Coronary artery (tissue), 2 donors: Measurements from ENCODE around the gene COX14.

ENCODE experiments used
- DNase-seq: peaks from one replicate; pipeline ENCODE4 v3.0.0-alpha.2; 2017; ENCODE audit warnings: low spot score
- H3K27ac ChIP-seq, 2 donors: fragments of 200-600 bp; sonication (generic); one replicate each; pipeline ENCODE4 v1.5.1; 2016 to 2019
- H3K4me3 ChIP-seq: fragments of 200-600 bp; sonication (generic); 2 replicates; pipeline ENCODE4 v1.5.1; 2016; ENCODE audit warnings: mild to moderate bottlenecking, moderate library complexity
- TF ChIP-seq, protein P1 (sequence below): fragments of 200-600 bp; sonication (generic); IDR thresholded peaks from one replicate; pipeline ENCODE4 v1.5.1; 2019; ENCODE audit warnings: antibody characterized with exemption

COX14 gene

DNA sequence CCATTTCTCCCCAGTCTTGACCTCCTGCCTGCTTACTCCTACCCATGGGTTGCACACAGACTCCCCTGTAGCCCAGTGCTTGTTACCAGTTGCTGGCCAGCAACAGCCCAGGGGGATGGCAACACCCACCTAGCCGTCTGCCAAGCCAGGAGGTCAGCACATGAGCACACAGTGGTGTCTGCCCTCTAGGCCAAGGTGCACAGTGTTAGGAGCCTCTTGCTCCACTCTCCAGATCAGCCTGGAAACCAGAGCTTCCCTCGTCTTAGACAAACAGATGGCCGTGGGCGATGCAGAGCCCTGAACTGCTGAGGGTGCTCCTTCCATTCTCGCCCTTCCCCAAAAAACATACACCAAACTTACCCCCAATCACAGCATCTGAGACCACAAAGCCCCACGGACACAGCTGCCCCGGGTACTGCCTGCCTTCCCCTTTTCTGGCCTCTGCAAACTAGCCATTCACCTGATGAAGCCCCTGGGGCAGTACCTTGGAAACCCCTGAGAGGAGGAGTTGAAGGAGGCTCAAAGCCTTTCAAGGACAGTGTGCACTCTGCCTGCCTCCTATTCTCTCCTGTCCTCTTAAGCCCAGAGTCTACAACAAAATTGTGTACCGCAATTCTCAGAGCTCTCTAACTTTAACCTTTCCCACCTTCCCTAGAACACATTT is 9.3 kb upstream of the COX14 start:
- Histone ChIP-seq H3K27ac (peak overlapping the region in 1 of 2 donors; percentile 25), H3K4me3 (no peak overlapping the region)
- no peak for DNase-seq
- TF ChIP-seq, protein P1, sequence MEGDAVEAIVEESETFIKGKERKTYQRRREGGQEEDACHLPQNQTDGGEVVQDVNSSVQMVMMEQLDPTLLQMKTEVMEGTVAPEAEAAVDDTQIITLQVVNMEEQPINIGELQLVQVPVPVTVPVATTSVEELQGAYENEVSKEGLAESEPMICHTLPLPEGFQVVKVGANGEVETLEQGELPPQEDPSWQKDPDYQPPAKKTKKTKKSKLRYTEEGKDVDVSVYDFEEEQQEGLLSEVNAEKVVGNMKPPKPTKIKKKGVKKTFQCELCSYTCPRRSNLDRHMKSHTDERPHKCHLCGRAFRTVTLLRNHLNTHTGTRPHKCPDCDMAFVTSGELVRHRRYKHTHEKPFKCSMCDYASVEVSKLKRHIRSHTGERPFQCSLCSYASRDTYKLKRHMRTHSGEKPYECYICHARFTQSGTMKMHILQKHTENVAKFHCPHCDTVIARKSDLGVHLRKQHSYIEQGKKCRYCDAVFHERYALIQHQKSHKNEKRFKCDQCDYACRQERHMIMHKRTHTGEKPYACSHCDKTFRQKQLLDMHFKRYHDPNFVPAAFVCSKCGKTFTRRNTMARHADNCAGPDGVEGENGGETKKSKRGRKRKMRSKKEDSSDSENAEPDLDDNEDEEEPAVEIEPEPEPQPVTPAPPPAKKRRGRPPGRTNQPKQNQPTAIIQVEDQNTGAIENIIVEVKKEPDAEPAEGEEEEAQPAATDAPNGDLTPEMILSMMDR, result no peak

DNA sequence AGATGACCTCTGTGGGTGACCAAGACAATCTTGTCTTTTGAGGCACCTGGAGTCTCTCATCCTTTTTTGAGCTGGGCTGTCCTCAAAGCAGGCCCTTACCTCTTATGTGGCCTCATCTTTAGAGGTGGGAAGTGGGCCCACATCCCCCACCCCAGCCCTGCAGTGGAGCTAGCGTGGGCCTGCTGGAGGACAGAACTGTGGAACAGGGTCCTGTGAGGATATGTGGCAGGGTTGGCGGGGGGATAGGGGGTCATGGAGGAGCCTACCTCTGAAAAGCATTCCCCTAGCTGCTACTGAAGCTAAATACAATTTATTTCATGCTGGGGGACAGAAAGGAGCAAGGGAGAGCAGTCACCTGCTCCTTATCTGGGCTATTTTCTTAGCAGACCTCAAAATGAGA is 8.7 kb upstream of the COX14 start:
- TF ChIP-seq, protein P1, result no peak
- H3K4me3 ChIP-seq, result no peak overlapping the region
- DNase-seq, result no peak
- H3K27ac ChIP-seq, result peak overlapping the region in 1 of 2 donors; percentile 25

DNA sequence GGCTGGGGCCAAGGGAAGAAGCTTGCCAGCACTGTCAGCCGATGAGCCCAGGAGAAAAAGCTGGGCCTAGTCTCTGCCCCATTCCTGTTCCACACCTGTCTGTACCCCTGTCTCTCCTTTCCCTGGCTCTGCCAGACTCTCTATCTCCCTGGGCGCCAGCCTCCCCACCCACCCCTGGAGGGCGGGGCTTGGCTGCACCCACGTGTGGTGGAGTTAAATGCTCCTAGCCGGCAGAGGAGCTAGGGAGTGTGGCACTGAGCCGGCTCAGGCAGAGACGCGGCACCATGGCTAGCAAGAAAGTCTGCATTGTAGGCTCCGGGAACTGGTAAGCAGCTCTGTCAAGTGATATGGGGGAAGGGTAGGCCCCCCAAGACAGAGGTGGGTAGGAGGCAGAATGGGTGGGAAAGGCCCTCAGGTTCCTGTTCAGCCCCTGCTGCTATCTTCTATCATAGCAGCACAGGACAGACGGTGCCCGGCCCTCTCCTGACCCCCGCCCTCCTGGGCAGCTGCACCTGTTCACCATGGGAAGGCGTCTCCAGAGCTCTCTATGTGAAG is 8.2 kb upstream of the COX14 start, which contains the start of gene GPD1:
GPD1 (plus strand) TSS at position 242 of the 555 bp plus-strand sequence; CDS start at position 285, 43 bp downstream.
- H3K4me3 ChIP-seq, result peak within 1 kb of the TSS; percentile 22
- no peak for DNase-seq
- peak within 1 kb of the TSS in 1 of 2 donors; percentile 25 for H3K27ac ChIP-seq
- TF ChIP-seq, protein P1, result no peak

DNA sequence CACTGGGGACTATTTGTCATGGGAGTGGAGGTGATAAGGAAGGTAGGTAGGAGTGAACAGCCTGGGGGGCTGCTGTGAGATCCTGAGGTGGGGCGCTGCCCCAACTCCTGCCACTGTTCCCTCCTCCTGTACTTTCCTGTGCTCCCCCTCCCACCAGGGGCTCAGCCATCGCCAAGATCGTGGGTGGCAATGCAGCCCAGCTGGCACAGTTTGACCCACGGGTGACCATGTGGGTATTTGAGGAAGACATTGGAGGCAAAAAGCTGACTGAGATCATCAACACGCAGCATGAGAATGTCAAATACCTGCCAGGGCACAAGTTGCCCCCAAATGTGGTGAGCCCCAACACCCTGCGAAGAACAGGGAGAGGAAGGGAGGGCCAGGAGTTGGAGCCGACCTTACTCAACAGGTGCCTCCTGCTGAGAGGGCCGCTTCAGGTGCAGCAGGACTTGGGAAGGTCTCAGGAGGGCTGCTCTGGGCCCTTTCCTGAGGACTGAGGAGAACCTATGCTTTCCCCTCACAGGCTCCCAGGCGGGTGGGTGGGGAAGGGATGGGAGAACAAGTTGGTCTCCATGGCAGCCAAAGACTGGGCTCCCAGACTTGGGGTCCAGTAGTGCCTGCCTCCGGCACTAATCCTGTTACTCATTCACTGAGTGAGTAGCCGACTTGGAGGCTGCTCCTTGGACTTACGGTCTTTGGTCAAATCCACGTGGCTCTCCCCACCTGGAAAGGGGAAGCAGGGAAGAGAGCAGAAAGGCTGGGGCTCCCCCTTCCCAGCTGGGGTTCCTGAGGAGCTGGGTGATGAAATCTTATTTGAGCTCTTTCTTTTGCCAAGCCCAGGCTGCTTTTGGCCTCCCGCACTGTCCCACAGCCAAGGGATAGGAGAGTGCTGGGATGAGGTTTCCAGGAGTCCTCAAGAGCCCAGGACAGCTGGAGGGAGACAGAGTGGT is 7.3 kb upstream of the COX14 start:
- DNase-seq, result no peak
- H3K4me3 ChIP-seq, result no peak overlapping the region

DNA sequence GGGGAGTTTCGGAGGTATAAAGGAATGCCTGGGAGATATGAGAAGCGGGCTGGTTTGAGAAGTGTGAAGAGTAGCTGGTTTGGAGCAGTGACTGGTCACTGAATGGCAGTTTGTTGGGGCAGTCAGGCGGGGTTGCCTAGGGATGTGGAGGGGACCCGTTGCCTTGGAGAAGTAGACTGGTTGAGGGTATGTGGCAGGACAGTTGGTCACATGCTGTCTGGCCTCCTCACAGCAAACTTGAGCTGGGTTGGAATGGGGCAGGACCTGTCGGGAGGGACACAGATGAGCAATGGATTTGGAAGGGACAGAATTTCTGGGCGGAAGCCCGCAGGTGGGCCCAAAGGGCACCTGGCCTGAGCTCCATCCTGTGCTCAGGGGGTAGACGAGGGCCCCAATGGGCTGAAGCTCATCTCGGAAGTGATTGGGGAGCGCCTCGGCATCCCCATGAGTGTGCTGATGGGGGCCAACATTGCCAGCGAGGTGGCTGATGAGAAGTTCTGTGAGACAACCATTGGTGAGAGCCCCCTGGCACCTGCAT is 6.1 kb upstream of the COX14 start:
- Histone ChIP-seq H3K4me3 (no peak overlapping the region), H3K27ac (no peak overlapping the region)
- TF ChIP-seq, protein P1, result no peak
- DNase-seq, result no peak

More for the DNA sequence above, 7.3 kb upstream of the COX14 start:
- TF ChIP-seq, protein P1, result no peak
- no peak overlapping the region for H3K27ac ChIP-seq

DNA sequence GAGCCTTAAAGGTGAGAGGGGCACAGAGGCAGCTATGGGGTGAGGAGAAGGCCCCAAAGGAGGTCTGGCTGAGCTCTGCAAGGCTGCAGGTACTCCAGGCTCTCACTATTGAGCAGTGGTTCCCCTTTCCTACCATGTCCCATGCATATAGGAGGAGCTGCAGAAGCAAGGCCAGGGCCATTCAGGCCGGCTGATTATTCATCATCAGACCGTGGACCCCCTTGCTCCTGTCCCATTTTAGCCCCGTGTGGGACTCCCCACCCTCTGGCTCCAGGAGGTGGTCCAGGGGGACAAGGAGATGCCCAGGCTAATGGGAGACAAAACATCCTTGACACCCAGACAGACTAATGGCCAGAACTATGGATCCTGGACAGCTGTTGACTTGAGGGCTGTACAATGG is 5.1 kb upstream of the COX14 start:
- Histone ChIP-seq H3K27ac (no peak overlapping the region), H3K4me3 (no peak overlapping the region)
- no peak for DNase-seq
- TF ChIP-seq, protein P1, result no peak
